C4-2B (cell line): Measurements from ENCODE around the gene DNAH9.

Experiments
- CTCF ChIP-seq: fragments of 450-650 bp; conservative IDR thresholded peaks from 2 replicates; pipeline ENCODE4 v1.5.1; 2017; ENCODE audit warnings: mild to moderate bottlenecking
- ZFX ChIP-seq: fragments of 450-650 bp; IDR thresholded peaks from 2 replicates; pipeline ENCODE4 v1.6.1; 2017

- TF ChIP-seq CTCF: no peak
- TF ChIP-seq ZFX: no peak
Measured at GRCh38 chr17:11950771-11951519, 352.7 kb downstream of the DNAH9 start.
